HepG2 (cell line): ENCODE data around the gene PPP2R2B. TPM values are rescaled to one million over a fixed set of nuclear protein-coding genes. Genes with fewer than 3 reads are reported as not detected.

ENCODE experiments used
- ATAC-seq: fragments of 200-7000 bp; cut with Tn5 transposase; 3 replicates; pipeline ENCODE4 v1.9.1; 2020; ENCODE audit warnings: mild to moderate bottlenecking, moderate library complexity
- BruUV-seq: library from RNA; stranded (reverse); fragments of 400-500 nt; replicated peaks from 2 replicates; lab custom pipeline; 2021; lab: Mats Ljungman, UMichigan
- CTCF ChIA-PET: fragments of 300-600 bp; formaldehyde crosslinking; extraction: SDS; loops from one replicate; lab custom pipeline; 2021; ENCODE audit warnings: low total read pairs, inconsistent platforms, low intra/inter-chr PET ratio; lab: Yijun Ruan, JAX
- POLR2A ChIA-PET: fragments of 350-600 bp; sonication (Branson Sonifier 250); formaldehyde crosslinking; loops from one replicate; lab custom pipeline; 2020; ENCODE audit warnings: antibody characterized with exemption, inconsistent platforms; lab: Yijun Ruan, JAX
- DNase-seq: peaks from one replicate; pipeline ENCODE4 v3.0.0-alpha.2; 2015; ENCODE audit warnings: low spot score
- FAIRE-seq: peaks from 3 replicates; lab custom pipeline; 2011; peaks lifted over from hg19 to GRCh38; lab: Jason Lieb, UNC
- H2AFZ ChIP-seq: one replicate; pipeline ENCODE4 v1.6.1; 2011; ENCODE audit warnings: low read length, inconsistent platforms
- H3K27ac ChIP-seq: fragments of 300-600 bp; 3 replicates; pipeline ENCODE4 v1.8.0; 2011; ENCODE audit warnings: mixed run types, mild to moderate bottlenecking, mixed read lengths, low read length, inconsistent platforms; ENCODE audit not compliant: insufficient read depth; ENCODE audit errors: extremely low read length
- H3K27me3 ChIP-seq, 2 experiments: fragments of 200-600 bp in 1 of 2; 2 replicates in 1 of 2; 3 replicates in 1 of 2; pipeline versions ENCODE4 v1.6.0 to v1.8.0; 2011; ENCODE audit warnings: low read length in 2 of 2, mild to moderate bottlenecking in 2 of 2, moderate library complexity in 2 of 2, inconsistent platforms in 1 of 2; ENCODE audit not compliant: insufficient read depth in 2 of 2, control insufficient read depth in 1 of 2
- H3K36me3 ChIP-seq, 2 experiments: fragments of 200-600 bp in 1 of 2; replicated peaks in 1 of 2; 2 replicates in 1 of 2; 3 replicates in 1 of 2; pipeline versions ENCODE4 v1.5.1 to v1.8.0; 2011; ENCODE audit warnings: low read length in 2 of 2, inconsistent platforms in 1 of 2; ENCODE audit not compliant: insufficient read depth in 2 of 2, control insufficient read depth in 1 of 2
- H3K4me1 ChIP-seq: 2 replicates; pipeline ENCODE4 v1.5.1; 2012; ENCODE audit warnings: low read length, inconsistent platforms; ENCODE audit not compliant: insufficient read depth
- H3K4me2 ChIP-seq: 2 replicates; pipeline ENCODE4 v1.6.0; 2011; ENCODE audit warnings: low read depth, low read length, inconsistent platforms
- H3K4me3 ChIP-seq, 3 experiments: fragments of 200-600 bp in 1 of 3; sonication (generic), shearing (Covaris generic) in 1 of 3; replicated peaks in 1 of 3; 2 replicates each; pipeline ENCODE4 v1.5.1; 2011 to 2016; ENCODE audit warnings: low read length in 3 of 3, inconsistent platforms in 2 of 3, low read depth in 2 of 3, mild to moderate bottlenecking in 2 of 3, control low read depth in 1 of 3, mixed read lengths in 1 of 3; ENCODE audit not compliant: insufficient read depth in 1 of 3
- H3K79me2 ChIP-seq: one replicate; pipeline ENCODE4 v1.6.1; 2011; ENCODE audit warnings: low read length, inconsistent platforms; ENCODE audit not compliant: insufficient read depth
- H3K9ac ChIP-seq: 2 replicates; pipeline ENCODE4 v1.6.0; 2011; ENCODE audit warnings: mild to moderate bottlenecking, low read depth, low read length, inconsistent platforms; ENCODE audit not compliant: insufficient read depth
- H3K9me3 ChIP-seq: 2 replicates; pipeline ENCODE4 v1.5.1; 2012; ENCODE audit warnings: mild to moderate bottlenecking, low read length
- H4K20me1 ChIP-seq: 2 replicates; pipeline ENCODE4 v1.6.0; 2011; ENCODE audit warnings: inconsistent platforms, mild to moderate bottlenecking, low read length, moderate library complexity; ENCODE audit not compliant: insufficient read depth
- ARID2 ChIP-seq: sonication (generic); formaldehyde crosslinking; IDR thresholded peaks from 2 replicates; pipeline ENCODE4 v1.8.1; 2022; ENCODE audit warnings: mild to moderate bottlenecking, missing genetic modification reagents, borderline replicate concordance
- GTF2F1 ChIP-seq: fragments of 150-350 bp; IDR thresholded peaks from 2 replicates; pipeline ENCODE4 v1.6.1; 2014; ENCODE audit warnings: low read length
- KAT7 ChIP-seq: IDR thresholded peaks from 2 replicates; pipeline ENCODE4 v1.6.1; 2018; ENCODE audit warnings: borderline replicate concordance, missing compliant biosample characterization
- MED8 ChIP-seq: sonication (generic); formaldehyde crosslinking; IDR thresholded peaks from 2 replicates; pipeline ENCODE4 v1.8.1; 2023; ENCODE audit warnings: mild to moderate bottlenecking, missing genetic modification reagents; ENCODE audit not compliant: insufficient replicate concordance
- NFE2 ChIP-seq: sonication (generic); formaldehyde crosslinking; IDR thresholded peaks from 2 replicates; pipeline ENCODE4 v1.4.0; 2020; ENCODE audit warnings: missing genetic modification reagents
- PRPF4 ChIP-seq: fragments of 200-400 bp; formaldehyde crosslinking; IDR thresholded peaks from 2 replicates; pipeline ENCODE4 v1.6.1; 2016; ENCODE audit warnings: low read length, low read depth; ENCODE audit not compliant: poor library complexity, severe bottlenecking
- RAD21 ChIP-seq: fragments of 450-650 bp; formaldehyde crosslinking; IDR thresholded peaks from 2 replicates; pipeline ENCODE4 v1.5.0; 2020; ENCODE audit warnings: mild to moderate bottlenecking
- RFX1 ChIP-seq: fragments of 450-650 bp; IDR thresholded peaks from 2 replicates; pipeline ENCODE4 v1.6.1; 2017
- ZFAT ChIP-seq: sonication (generic); formaldehyde crosslinking; conservative IDR thresholded peaks from 2 replicates; pipeline ENCODE4 v1.8.1; 2023; ENCODE audit warnings: missing genetic modification reagents, inconsistent platforms
- ZFP82 ChIP-seq: sonication (generic); formaldehyde crosslinking; IDR thresholded peaks from 2 replicates; pipeline ENCODE4 v1.5.1; 2020; ENCODE audit warnings: mild to moderate bottlenecking, missing genetic modification reagents, borderline replicate concordance
- ZGPAT ChIP-seq: IDR thresholded peaks from 2 replicates; pipeline ENCODE4 v1.6.1; 2016; ENCODE audit warnings: mild to moderate bottlenecking
- ZHX1 ChIP-seq: sonication (generic); formaldehyde crosslinking; IDR thresholded peaks from 2 replicates; pipeline ENCODE4 v1.8.1; 2022; ENCODE audit warnings: low read depth, mild to moderate bottlenecking, missing genetic modification reagents
- ZNF501 ChIP-seq: sonication (generic); formaldehyde crosslinking; IDR thresholded peaks from 2 replicates; pipeline ENCODE4 v1.5.1; 2020; ENCODE audit warnings: mild to moderate bottlenecking, moderate library complexity, missing genetic modification reagents
- ZNF761 ChIP-seq: sonication (generic); formaldehyde crosslinking; conservative IDR thresholded peaks from 2 replicates; pipeline ENCODE4 v1.4.0; 2020; ENCODE audit warnings: mild to moderate bottlenecking, missing genetic modification reagents
- ZNF781 ChIP-seq: sonication (generic); formaldehyde crosslinking; IDR thresholded peaks from 2 replicates; pipeline ENCODE4 v1.5.1; 2020; ENCODE audit warnings: borderline replicate concordance, mild to moderate bottlenecking, missing genetic modification reagents; ENCODE audit errors: not compliant biosample characterization
- WGBS: methylation state at CpG from one replicate; pipeline ENCODE4 v1.1.6; 2017; ENCODE audit warnings: low lambda C conversion rate; 5-methylcytosine and 5-hydroxymethylcytosine counted together
- in situ Hi-C: cut with HindIII; loops from 2 replicates; pipeline ENCODE4 v1.10.0; 2017; ENCODE audit warnings: low pct_unique_long_range_greater_than_20kb; ENCODE audit not compliant: extremely low pct_ligation_motif_present
- intact Hi-C: fragments of 100-400 bp; cut with micrococcal nuclease; formaldehyde crosslinking; loops from one replicate; pipeline ENCODE4 v1.10.0; 2022; ENCODE audit not compliant: unreplicated experiment
- polyA plus RNA-seq, 8 experiments: library from polyadenylated mRNA; depleted of rRNA in 3 of 8; stranded (reverse) in 7 of 8; unstranded in 1 of 8; fragments of >200 nt; fragmentation: Illumina TruSeq in 4 of 8; extraction: Trizol in 4 of 8; gene quantifications; 2 replicates each; pipeline versions ENCODE4 v1.2.1 to v1.2.3, GENCODE V29; 2011 to 2016; ENCODE audit warnings: low read depth in 4 of 8, missing spikeins in 1 of 8, mixed read lengths in 1 of 8; ENCODE audit not compliant: insufficient read depth in 1 of 8
- total RNA-seq, 5 experiments: library from RNA; depleted of rRNA; stranded (reverse); fragments of >200 nt; fragmentation: Illumina TruSeq; extraction: Trizol; gene quantifications; 2 replicates each; pipeline ENCODE4 v1.2.3, GENCODE V29; 2016; ENCODE audit warnings: low read depth in 1 of 5
- TF ChIP-seq, protein P1 (sequence below): sonication (generic); formaldehyde crosslinking; IDR thresholded peaks from 2 replicates; pipeline ENCODE4 v1.5.1; 2020; ENCODE audit warnings: missing genetic modification reagents, mild to moderate bottlenecking, borderline replicate concordance
- TF ChIP-seq, protein P2 (sequence below): sonication (generic); formaldehyde crosslinking; IDR thresholded peaks from 2 replicates; pipeline ENCODE4 v1.8.1; 2023; ENCODE audit warnings: missing genetic modification reagents, mild to moderate bottlenecking, borderline replicate concordance

PPP2R2B gene
- total and polyA plus RNA-seq, 2 of the 13 experiments (the other 11 are each of a cell fraction or from before 2014, with no cell fraction given): not detected

DNA sequence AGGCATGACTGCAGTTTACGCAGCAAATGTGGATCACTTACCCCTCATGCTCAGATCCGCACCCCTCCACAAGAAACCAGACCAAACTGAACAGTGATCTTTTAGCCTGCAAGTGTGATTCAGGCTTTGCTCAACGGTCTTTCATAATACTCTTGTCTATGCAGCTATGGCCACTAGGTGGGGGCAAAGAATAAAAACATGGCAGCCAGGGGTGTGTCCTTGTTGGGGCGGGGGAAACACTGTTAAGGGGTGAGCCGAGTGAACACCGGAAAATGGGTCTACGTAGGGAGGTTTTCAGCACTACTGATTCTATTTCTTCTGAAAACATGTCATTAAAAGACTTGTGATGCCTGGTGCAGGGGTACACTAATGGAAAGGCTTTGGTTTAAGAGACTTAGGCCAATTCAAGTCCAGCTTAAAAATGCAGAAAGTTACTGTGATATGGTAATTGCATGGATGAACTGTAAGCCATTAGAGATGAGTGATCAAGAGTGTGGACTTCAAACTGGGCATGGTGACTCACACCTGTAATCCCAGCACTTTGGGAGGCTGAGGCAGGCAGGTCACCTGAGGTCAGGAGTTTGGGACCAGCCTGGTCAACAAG, 312.7 kb downstream of the PPP2R2B start:
- DNase-seq (peak; percentile 65), FAIRE-seq (peak; percentile 53), ATAC-seq (peak; percentile 98)
- Histone ChIP-seq H3K4me2 (peak overlapping the region; percentile 25; the same call in 1 of the 2 replicates), H3K79me2 (no peaks in the 10 kb centered on the region), H2AFZ (no peak overlapping the region), H3K9me3 (no peaks in the 10 kb centered on the region), H3K4me1 (no peaks in the 10 kb centered on the region), H3K27ac (no peak overlapping the region), H3K9ac (no peak overlapping the region), H3K4me3 (no peak overlapping the region), H3K27me3 (no peaks in the 10 kb centered on the region), H3K36me3 (no peaks in the 10 kb centered on the region), H4K20me1 (no peaks in the 10 kb centered on the region)
- CTCF ChIA-PET: interaction anchor here (1.1 kb wide), 1 partner anchor 57 kb away, joined by 4 read pairs; no protein-coding TSS in a partner anchor
- POLR2A ChIA-PET: no interaction called here
- intact Hi-C loops: loop anchor here (1.0 kb wide), 1 partner anchor 400 kb away; no protein-coding TSS in a partner anchor
- no TSS peak for BruUV-seq
- WGBS: 6% methylated on average over 7 of the region's 7 CpGs
- in situ Hi-C loops: no loop called here
- TF ChIP-seq, protein P1, sequence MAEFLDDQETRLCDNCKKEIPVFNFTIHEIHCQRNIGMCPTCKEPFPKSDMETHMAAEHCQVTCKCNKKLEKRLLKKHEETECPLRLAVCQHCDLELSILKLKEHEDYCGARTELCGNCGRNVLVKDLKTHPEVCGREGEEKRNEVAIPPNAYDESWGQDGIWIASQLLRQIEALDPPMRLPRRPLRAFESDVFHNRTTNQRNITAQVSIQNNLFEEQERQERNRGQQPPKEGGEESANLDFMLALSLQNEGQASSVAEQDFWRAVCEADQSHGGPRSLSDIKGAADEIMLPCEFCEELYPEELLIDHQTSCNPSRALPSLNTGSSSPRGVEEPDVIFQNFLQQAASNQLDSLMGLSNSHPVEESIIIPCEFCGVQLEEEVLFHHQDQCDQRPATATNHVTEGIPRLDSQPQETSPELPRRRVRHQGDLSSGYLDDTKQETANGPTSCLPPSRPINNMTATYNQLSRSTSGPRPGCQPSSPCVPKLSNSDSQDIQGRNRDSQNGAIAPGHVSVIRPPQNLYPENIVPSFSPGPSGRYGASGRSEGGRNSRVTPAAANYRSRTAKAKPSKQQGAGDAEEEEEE: no peak
- TF ChIP-seq PRPF4 (no peak), ZNF761 (CRISPR knock-in tag) (no peak), ZNF501 (no peak), ZGPAT (no peak), MED8 (CRISPR knock-in tag) (no peak), RFX1 (no peak), NFE2 (CRISPR knock-in tag) (no peak), ZFP82 (no peak), GTF2F1 (no peak), KAT7 (CRISPR knock-in tag) (no peak), RAD21 (CRISPR knock-in tag) (no peak), ZFAT (CRISPR knock-in tag) (no peak), ZHX1 (no peak), ZNF781 (CRISPR knock-in tag) (no peak), ARID2 (CRISPR knock-in tag) (no peak)
- TF ChIP-seq, protein P2, sequence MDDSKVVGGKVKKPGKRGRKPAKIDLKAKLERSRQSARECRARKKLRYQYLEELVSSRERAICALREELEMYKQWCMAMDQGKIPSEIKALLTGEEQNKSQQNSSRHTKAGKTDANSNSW: no peak
